Right lobe of liver (tissue), 6 donors: ENCODE results near the gene SEMA4F. TPM values are rescaled to one million over a fixed set of nuclear protein-coding genes. Genes with fewer than 3 reads are reported as not detected.

Experiments
- ATAC-seq, 4 donors: fragments of 200-7000 bp; cut with Tn5 transposase; one replicate each; pipeline ENCODE4 v1.9.1; 2020; ENCODE audit warnings: mild to moderate bottlenecking in 4 of 4, moderate library complexity in 4 of 4
- DNase-seq, 3 donors: peaks; one replicate each; pipeline ENCODE4 v3.0.0-alpha.2; 2020
- H3K27ac ChIP-seq, 3 donors: fragments of 200-600 bp; one replicate each; pipeline ENCODE4 v1.8.0; 2022
- H3K27me3 ChIP-seq, 2 donors: fragments of 200-600 bp; one replicate each; pipeline ENCODE4 v1.8.0; 2022
- H3K36me3 ChIP-seq, 4 donors: fragments of 200-600 bp; sonication (generic) in 1 of 4; one replicate each; pipeline versions ENCODE4 v1.5.1 to v1.8.0; 2017 to 2022; ENCODE audit warnings: control low read depth in 1 of 4
- H3K4me1 ChIP-seq, 4 donors: fragments of 200-600 bp; sonication (generic) in 1 of 4; one replicate each; pipeline versions ENCODE4 v1.5.1 to v1.8.0; 2017 to 2022; ENCODE audit warnings: control low read depth in 1 of 4
- H3K4me3 ChIP-seq, 3 donors: fragments of 200-600 bp; one replicate each; pipeline ENCODE4 v1.8.0; 2022
- H3K9me3 ChIP-seq, 4 donors: fragments of 200-600 bp; sonication (generic) in 1 of 4; one replicate each; pipeline versions ENCODE4 v1.5.1 to v1.8.0; 2017 to 2022; ENCODE audit warnings: control low read depth in 1 of 4
- CTCF ChIP-seq, 4 donors: fragments of 200-600 bp in 3 of 4; fragments of 450-650 bp in 1 of 4; IDR thresholded peaks; one replicate each; pipeline versions ENCODE4 v1.5.1 to v1.8.0; 2016 to 2022; ENCODE audit warnings: antibody characterized with exemption in 4 of 4, mild to moderate bottlenecking in 2 of 4
- POLR2A ChIP-seq: fragments of 450-650 bp; IDR thresholded peaks from one replicate; pipeline ENCODE4 v1.6.1; 2017; ENCODE audit warnings: antibody characterized with exemption, mild to moderate bottlenecking
- WGBS: methylation state at CpG from one replicate; pipeline ENCODE4 v1.1.6; 2018; ENCODE audit warnings: low coverage, low lambda C conversion rate; ENCODE audit not compliant: insufficient coverage; ENCODE audit errors: missing lambda C conversion rate; 5-methylcytosine and 5-hydroxymethylcytosine counted together
- intact Hi-C, 2 donors: fragments of 100-400 bp; cut with DNase I; formaldehyde crosslinking; loops; one replicate each; pipeline versions ENCODE4 v1.11.2 to v1.14.1; 2022
- total RNA-seq, 6 experiments: library from RNA; depleted of rRNA in 2 of 6; stranded (reverse); fragments of >200 nt in 2 of 6; fragmentation: NEBNext Ultra II Directional in 3 of 6; extraction: Animal tissue kit (Norgen Biotek cat#: 25700) in 3 of 6; gene quantifications; one replicate each; pipeline versions ENCODE4 v1.1.0 to v1.2.4, GENCODE V29; 2016 to 2023
- donor health status: DM: no; HTN: yes; CAD: no.
- donor health status: DM: no; HTN: no; CAD: no.
- donor health status: DM: no; HTN: no; CAD: no.
- donor health status: DM: no; HTN: yes; CAD: no.
- donor health status: DM: no; HTN: yes; CAD: no.

Gene SEMA4F
- total RNA-seq, 6 experiments from 2014 or later = 1.1 to 2.3 (median 1.6) TPM

- DNase-seq (no peak), ATAC-seq (no peak)
- Histone ChIP-seq H3K4me3 (no peak overlapping the region), H3K9me3 (no peaks in the 10 kb centered on the region), H3K4me1 (no peaks in the 10 kb centered on the region), H3K27ac (no peak overlapping the region), H3K27me3 (no peaks in the 10 kb centered on the region), H3K36me3 (no peaks in the 10 kb centered on the region)
- no peak for TF ChIP-seq CTCF (IDR thresholded peaks at IDR 0.05)
- TF ChIP-seq POLR2A = no peak
- intact Hi-C loops = no loop called here
Measured at GRCh38 chr2:74671479-74671878, 17.4 kb downstream of the SEMA4F start.

- Histone ChIP-seq H3K27ac (no peak overlapping the region), H3K27me3 (no peaks in the 10 kb centered on the region), H3K4me1 (no peaks in the 10 kb centered on the region), H3K9me3 (no peaks in the 10 kb centered on the region), H3K36me3 (no peaks in the 10 kb centered on the region), H3K4me3 (no peak overlapping the region)
- no peak for ATAC-seq
- no peak for TF ChIP-seq CTCF (IDR thresholded peaks at IDR 0.05)
- no peak for TF ChIP-seq POLR2A
- intact Hi-C loops = no loop called here
- 49% methylated on average over 6 of the region's 7 CpGs for WGBS
- no peak for DNase-seq
Measured at GRCh38 chr2:74673826-74674528, 19.9 kb downstream of the SEMA4F start.

GRCh38 chr2:74675090-74675489, 21.0 kb downstream of the SEMA4F start:
- H3K4me3 ChIP-seq = no peak overlapping the region
- TF ChIP-seq CTCF (IDR thresholded peaks at IDR 0.05) = no peak
- TF ChIP-seq POLR2A = no peak
- 17% methylated on average over 1 of the region's 6 CpGs for WGBS
- ATAC-seq = no peak
- no peaks in the 10 kb centered on the region for H3K4me1 ChIP-seq
- H3K9me3 ChIP-seq = no peaks in the 10 kb centered on the region
- DNase-seq = no peak
- intact Hi-C loops = no loop called here
- no peaks in the 10 kb centered on the region for H3K27me3 ChIP-seq
- H3K36me3 ChIP-seq = no peaks in the 10 kb centered on the region
- no peak overlapping the region for H3K27ac ChIP-seq

- no peaks in the 10 kb centered on the region for H3K9me3 ChIP-seq
- H3K4me1 ChIP-seq = no peaks in the 10 kb centered on the region
- 82% methylated on average over 4 of the region's 4 CpGs for WGBS
- ATAC-seq (no peak), DNase-seq (no peak)
- H3K4me3 ChIP-seq = no peak overlapping the region
- intact Hi-C loops = no loop called here
- no peak overlapping the region for H3K27ac ChIP-seq
- no peaks in the 10 kb centered on the region for H3K36me3 ChIP-seq
- TF ChIP-seq CTCF (IDR thresholded peaks at IDR 0.05) (no peak), POLR2A (no peak)
- H3K27me3 ChIP-seq = no peaks in the 10 kb centered on the region
Measured at GRCh38 chr2:74676331-74676730, 22.3 kb downstream of the SEMA4F start.
